ENCODE data around the gene RARA.

Gene RARA
- 69.1 to 75.9 reads per million in 2 donors for total RNA-seq

- no peak for DNase-seq
These were observed at the start of gene RARA for GRCh38 chr17:40309031-40309948. Gene RARA (plus strand): TSS chr17:40309180. CDS start chr17:40331219, 22,039 bp downstream.

- no peak for DNase-seq
These were observed 49.5 kb upstream of the RARA start for GRCh38 chr17:40259505-40259904.

- no peak for DNase-seq
These were observed 48.5 kb upstream of the RARA start for GRCh38 chr17:40260528-40260927.

- DNase-seq = no peak
These were observed 44.4 kb upstream of the RARA start for GRCh38 chr17:40264458-40265185.

GRCh38 chr17:40265337-40265736 is 43.6 kb upstream of the RARA start:
- DNase-seq = no peak

- DNase-seq = no peak
These were observed 42.1 kb upstream of the RARA start for GRCh38 chr17:40266882-40267281.

GRCh38 chr17:40268141-40268712 is 40.8 kb upstream of the RARA start:
- no peak for DNase-seq

- no peak for DNase-seq
These were observed 30.6 kb upstream of the RARA start for GRCh38 chr17:40278414-40278813.

- no peak for DNase-seq
These were observed 29.6 kb upstream of the RARA start for GRCh38 chr17:40279402-40279801.

GRCh38 chr17:40281663-40282062 is 27.3 kb upstream of the RARA start:
- DNase-seq = no peak

GRCh38 chr17:40283662-40284061 is 25.3 kb upstream of the RARA start:
- no peak for DNase-seq

- no peak for DNase-seq
These were observed 24.8 kb upstream of the RARA start for GRCh38 chr17:40284085-40284713.

GRCh38 chr17:40286473-40286872 is 22.5 kb upstream of the RARA start:
- DNase-seq = no peak

GRCh38 chr17:40287159-40287493 is 21.9 kb upstream of the RARA start:
- no peak for DNase-seq

- peak; percentile 91 for DNase-seq
These were observed 21.2 kb upstream of the RARA start, which contains the start of gene CDC6 for GRCh38 chr17:40287494-40288369. Gene CDC6 (plus strand): TSS chr17:40287879. CDS start chr17:40289421, 1,542 bp downstream.

GRCh38 chr17:40290629-40291280 is 18.2 kb upstream of the RARA start:
- DNase-seq = no peak

- DNase-seq = no peak
These were observed 17.7 kb upstream of the RARA start for GRCh38 chr17:40291281-40291664.

GRCh38 chr17:40293363-40293762 is 15.6 kb upstream of the RARA start:
- DNase-seq = no peak

GRCh38 chr17:40295488-40296436 is 13.2 kb upstream of the RARA start:
- no peak for DNase-seq

- DNase-seq = no peak
These were observed 11.5 kb upstream of the RARA start for GRCh38 chr17:40297511-40297910.
